Ovary (tissue), 1 donor: ENCODE measurements around the gene IRF4.

Experiments used
- EP300 ChIP-seq: sonication (generic); formaldehyde crosslinking; IDR thresholded peaks from one replicate; pipeline ENCODE4 v1.6.1; 2017; ENCODE audit warnings: antibody characterized with exemption
- POLR2A ChIP-seq: fragments of 450-650 bp; IDR thresholded peaks from one replicate; pipeline ENCODE4 v1.6.1; 2017; ENCODE audit warnings: antibody characterized with exemption, mild to moderate bottlenecking, moderate library complexity

- TF ChIP-seq POLR2A, result no peak
- TF ChIP-seq EP300, result no peak
Measured at GRCh38 chr6:414447-414846, 22.9 kb downstream of the IRF4 start.
